Stomach (tissue), 4 donors: ENCODE results near the gene PPP1R14C.

Source experiments
- CTCF ChIP-seq, 7 experiments: fragments of 450-650 bp in 4 of 7; fragments of 200-600 bp in 3 of 7; sonication (generic) in 3 of 7; IDR thresholded peaks; one replicate each; pipeline ENCODE4 v1.5.1; 2016 to 2019; ENCODE audit warnings: antibody characterized with exemption in 7 of 7, control low read depth in 2 of 7, mild to moderate bottlenecking in 1 of 7
- EP300 ChIP-seq: sonication (generic); formaldehyde crosslinking; IDR thresholded peaks from one replicate; pipeline ENCODE4 v1.6.1; 2017; ENCODE audit warnings: antibody characterized with exemption
- POLR2A ChIP-seq, 4 donors: fragments of 450-650 bp; IDR thresholded peaks; one replicate each; pipeline ENCODE4 v1.6.1; 2016; ENCODE audit warnings: antibody characterized with exemption in 4 of 4, control low read depth in 2 of 4, mild to moderate bottlenecking in 1 of 4, moderate library complexity in 1 of 4
- POLR2AphosphoS5 ChIP-seq, 3 donors: sonication (generic); formaldehyde crosslinking; IDR thresholded peaks; one replicate each; pipeline ENCODE4 v1.6.1; 2016; ENCODE audit warnings: antibody characterized with exemption in 3 of 3

- TF ChIP-seq POLR2A (IDR thresholded peaks at IDR 0.05) (no peak), CTCF (IDR thresholded peaks at IDR 0.05) (no peak), EP300 (no peak), POLR2AphosphoS5 (IDR thresholded peaks at IDR 0.05) (no peak)
Measured at GRCh38 chr6:150288456-150288855, 145.6 kb downstream of the PPP1R14C start.
